Upper lobe of left lung (tissue), 6 donors: ENCODE measurements around the gene SLC9A8. TPM values are rescaled to one million over a fixed set of nuclear protein-coding genes. Genes with fewer than 3 reads are reported as not detected.

Experiments
- ATAC-seq, 2 donors: fragments of 200-7000 bp; cut with Tn5 transposase; one replicate each; pipeline ENCODE4 v1.9.1; 2022; ENCODE audit warnings: mild to moderate bottlenecking in 2 of 2, moderate library complexity in 2 of 2; ENCODE audit not compliant: low FRiP score in 2 of 2
- DNase-seq, 2 donors: peaks; one replicate each; pipeline ENCODE4 v3.0.0-alpha.2; 2019 to 2020
- H3K27ac ChIP-seq, 4 donors: fragments of 200-600 bp; sonication (generic); one replicate each; pipeline ENCODE4 v1.5.1; 2016 to 2019
- H3K27me3 ChIP-seq, 4 donors: fragments of 200-600 bp; sonication (generic); one replicate each; pipeline ENCODE4 v1.5.1; 2017 to 2019
- H3K36me3 ChIP-seq, 4 donors: fragments of 200-600 bp; sonication (generic); one replicate each; pipeline ENCODE4 v1.5.1; 2016 to 2019
- H3K4me1 ChIP-seq, 4 donors: fragments of 200-600 bp; sonication (generic); one replicate each; pipeline ENCODE4 v1.5.1; 2018 to 2019
- H3K4me3 ChIP-seq, 4 donors: fragments of 200-600 bp; sonication (generic); one replicate each; pipeline ENCODE4 v1.5.1; 2017 to 2019; ENCODE audit warnings: mild to moderate bottlenecking in 2 of 4, moderate library complexity in 1 of 4
- H3K9me3 ChIP-seq, 4 donors: fragments of 200-600 bp; sonication (generic); one replicate each; pipeline ENCODE4 v1.5.1; 2018 to 2019
- CTCF ChIP-seq, 6 experiments: fragments of 450-650 bp in 4 of 6; fragments of 200-600 bp in 2 of 6; sonication (generic) in 2 of 6; IDR thresholded peaks; one replicate each; pipeline ENCODE4 v1.5.1; 2016 to 2019; ENCODE audit warnings: antibody characterized with exemption in 6 of 6
- EP300 ChIP-seq, 4 donors: sonication (generic); formaldehyde crosslinking; IDR thresholded peaks; one replicate each; pipeline ENCODE4 v1.5.1; 2017; ENCODE audit warnings: antibody characterized with exemption in 4 of 4, control low read depth in 2 of 4
- POLR2A ChIP-seq, 4 donors: fragments of 450-650 bp; IDR thresholded peaks; one replicate each; pipeline ENCODE4 v1.5.1; 2016 to 2017; ENCODE audit warnings: antibody characterized with exemption in 4 of 4, mild to moderate bottlenecking in 2 of 4
- POLR2AphosphoS5 ChIP-seq, 2 donors: sonication (generic); formaldehyde crosslinking; IDR thresholded peaks; one replicate each; pipeline ENCODE4 v1.5.1; 2017; ENCODE audit warnings: antibody characterized with exemption in 2 of 2
- WGBS, 2 donors: methylation state at CpG; one replicate each; pipeline ENCODE4 v1.1.5; 2017 to 2018; 5-methylcytosine and 5-hydroxymethylcytosine counted together
- total RNA-seq, 6 donors: library from RNA; depleted of rRNA in 4 of 6; stranded (reverse); fragments of >200 nt in 4 of 6; gene quantifications; one replicate each; pipeline versions ENCODE4 v1.1.0 to v1.2.1, GENCODE V29; 2016 to 2021
- donor health status: DM: no; HTN: no; CAD: no; lungs with moderate emphysema.
- donor health status: DM: no; HTN: yes; CAD: no; lungs with severe emphysema.

Gene SLC9A8
- total RNA-seq, 6 donors from 2014 or later, result 13.2 to 19.6 (median 17.2) TPM

GRCh38 chr20:49865559-49865958 lies 52.9 kb downstream of the SLC9A8 start:
- WGBS, 2 donors, result 90% methylated on average over 2 to 7 of the region's 7 CpGs
- H3K4me3 ChIP-seq, result no peak overlapping the region
- no peak overlapping the region for H3K27ac ChIP-seq
- H3K36me3 ChIP-seq, result peaks cover 0 to 76% (median 32%) of the 10 kb centered on the region in 4 donors
- ATAC-seq (no peak), DNase-seq (no peak)
- no peaks in the 10 kb centered on the region for H3K4me1 ChIP-seq
- TF ChIP-seq EP300 (IDR thresholded peaks at IDR 0.05) (no peak), POLR2A (IDR thresholded peaks at IDR 0.05) (no peak), CTCF (IDR thresholded peaks at IDR 0.05) (no peak), POLR2AphosphoS5 (IDR thresholded peaks at IDR 0.05) (no peak)
- H3K9me3 ChIP-seq, result no peaks in the 10 kb centered on the region
- no peaks in the 10 kb centered on the region for H3K27me3 ChIP-seq

GRCh38 chr20:49866051-49866450 lies 53.4 kb downstream of the SLC9A8 start:
- 82 to 88% methylated on average over 8 of the region's 8 CpGs for WGBS, 2 donors
- DNase-seq (no peak), ATAC-seq (no peak)
- no peak for TF ChIP-seq EP300 (IDR thresholded peaks at IDR 0.05)
- no peak for TF ChIP-seq POLR2AphosphoS5 (IDR thresholded peaks at IDR 0.05)
- TF ChIP-seq POLR2A (IDR thresholded peaks at IDR 0.05), result no peak
- TF ChIP-seq CTCF (IDR thresholded peaks at IDR 0.05), result no peak
- no peaks in the 10 kb centered on the region for H3K27me3 ChIP-seq
- H3K4me3 ChIP-seq, result no peak overlapping the region
- H3K27ac ChIP-seq, result no peak overlapping the region
- peaks cover 0 to 79% (median 34%) of the 10 kb centered on the region in 4 donors for H3K36me3 ChIP-seq
- no peaks in the 10 kb centered on the region for H3K9me3 ChIP-seq
- H3K4me1 ChIP-seq, result no peaks in the 10 kb centered on the region

GRCh38 chr20:49867453-49868215 lies 55.0 kb downstream of the SLC9A8 start:
- no peak for DNase-seq
- Histone ChIP-seq H3K4me3 (no peak overlapping the region), H3K36me3 (peaks cover 0 to 77% (median 31%) of the 10 kb centered on the region in 4 donors), H3K27me3 (no peaks in the 10 kb centered on the region), H3K4me1 (no peaks in the 10 kb centered on the region), H3K27ac (no peak overlapping the region), H3K9me3 (no peaks in the 10 kb centered on the region)
- TF ChIP-seq POLR2AphosphoS5 (IDR thresholded peaks at IDR 0.05) (no peak), EP300 (IDR thresholded peaks at IDR 0.05) (no peak), POLR2A (IDR thresholded peaks at IDR 0.05) (no peak), CTCF (IDR thresholded peaks at IDR 0.05) (no peak)
- ATAC-seq, result no peak
- 78 to 79% methylated on average over 9 of the region's 9 CpGs for WGBS, 2 donors

GRCh38 chr20:49868538-49868937 lies 55.9 kb downstream of the SLC9A8 start:
- ATAC-seq (no peak), DNase-seq (no peak)
- TF ChIP-seq POLR2A (IDR thresholded peaks at IDR 0.05), result no peak
- TF ChIP-seq POLR2AphosphoS5 (IDR thresholded peaks at IDR 0.05), result no peak
- TF ChIP-seq EP300 (IDR thresholded peaks at IDR 0.05), result no peak
- TF ChIP-seq CTCF (IDR thresholded peaks at IDR 0.05), result no peak
- Histone ChIP-seq H3K9me3 (no peaks in the 10 kb centered on the region), H3K4me3 (no peak overlapping the region), H3K27me3 (no peaks in the 10 kb centered on the region), H3K4me1 (no peaks in the 10 kb centered on the region), H3K27ac (no peak overlapping the region), H3K36me3 (peaks cover 0 to 67% (median 31%) of the 10 kb centered on the region in 4 donors)
- 73 to 90% methylated on average over 3 of the region's 3 CpGs for WGBS, 2 donors

GRCh38 chr20:49868964-49869363 lies 56.3 kb downstream of the SLC9A8 start:
- Histone ChIP-seq H3K9me3 (no peaks in the 10 kb centered on the region), H3K4me1 (no peaks in the 10 kb centered on the region), H3K27ac (no peak overlapping the region), H3K4me3 (no peak overlapping the region), H3K36me3 (peaks cover 0 to 66% (median 28%) of the 10 kb centered on the region in 4 donors), H3K27me3 (no peaks in the 10 kb centered on the region)
- WGBS, 2 donors, result 75 to 81% methylated on average over 5 of the region's 5 CpGs
- TF ChIP-seq CTCF (IDR thresholded peaks at IDR 0.05) (no peak), POLR2AphosphoS5 (IDR thresholded peaks at IDR 0.05) (no peak), POLR2A (IDR thresholded peaks at IDR 0.05) (no peak)
- DNase-seq (no peak), ATAC-seq (no peak)
